Measurements from ENCODE around the gene ASAP2.
"Not testable (repeated sequence)": the region's sequence is repeated elsewhere in the genome, so short reads cannot be mapped to it uniquely, and the experiment has no call there.

Gene ASAP2

GRCh38 chr2:9212010-9212635, 5.5 kb downstream of the ASAP2 start:
- no peak for DNase-seq (ENCODE audit: low read depth)
- no peak for TF ChIP-seq CTCF (IDR thresholded peaks at IDR 0.05; ENCODE audit: low read depth, low read length, missing control alignments)
- no peak overlapping the region for H3K4me3 ChIP-seq (ENCODE audit: low read depth, low read length)

- TF ChIP-seq CTCF (IDR thresholded peaks at IDR 0.05; ENCODE audit: low read depth, low read length, missing control alignments), result no peak
- no peak for DNase-seq (ENCODE audit: low read depth)
- H3K4me3 ChIP-seq (ENCODE audit: low read depth, low read length), result no peak overlapping the region
Measured at GRCh38 chr2:9212661-9213411, 6.2 kb downstream of the ASAP2 start.

- no peak overlapping the region for H3K4me3 ChIP-seq (ENCODE audit: low read depth, low read length)
- no peak for TF ChIP-seq CTCF (IDR thresholded peaks at IDR 0.05; ENCODE audit: low read depth, low read length, missing control alignments)
- no peak for DNase-seq (ENCODE audit: low read depth)
Measured at GRCh38 chr2:9213477-9214051, 7.0 kb downstream of the ASAP2 start.

GRCh38 chr2:9214873-9215272, 8.3 kb downstream of the ASAP2 start:
- no peak for DNase-seq (ENCODE audit: low read depth)
- TF ChIP-seq CTCF (IDR thresholded peaks at IDR 0.05; ENCODE audit: low read depth, low read length, missing control alignments), result no peak
- H3K4me3 ChIP-seq (ENCODE audit: low read depth, low read length), result no peak overlapping the region

GRCh38 chr2:9215680-9216079, 9.1 kb downstream of the ASAP2 start:
- H3K4me3 ChIP-seq (ENCODE audit: low read depth, low read length), result no peak overlapping the region
- TF ChIP-seq CTCF (IDR thresholded peaks at IDR 0.05; ENCODE audit: low read depth, low read length, missing control alignments), result no peak
- DNase-seq (ENCODE audit: low read depth), result no peak

- not testable (repeated sequence) for H3K4me3 ChIP-seq (ENCODE audit: low read depth, low read length); DNase-seq (ENCODE audit: low read depth)
Measured at GRCh38 chr2:9216143-9216542, 9.5 kb downstream of the ASAP2 start.

- TF ChIP-seq CTCF (IDR thresholded peaks at IDR 0.05; ENCODE audit: low read depth, low read length, missing control alignments), result no peak
- no peak for DNase-seq (ENCODE audit: low read depth)
- H3K4me3 ChIP-seq (ENCODE audit: low read depth, low read length), result no peak overlapping the region
Measured at GRCh38 chr2:9217838-9218770, 11.5 kb downstream of the ASAP2 start.
